Mesendoderm (in vitro differentiated cells): Measurements from ENCODE around the gene COMMD10. TPM values are rescaled to one million over a fixed set of nuclear protein-coding genes. Genes with fewer than 3 reads are reported as not detected.

ENCODE experiments used
- DNase-seq: peaks from one replicate; pipeline ENCODE4 v3.0.0; 2013
- H2AK5ac ChIP-seq: 2 replicates; pipeline ENCODE4 v1.6.1; 2013; ENCODE audit warnings: low read length, inconsistent platforms
- H2BK120ac ChIP-seq: 2 replicates; pipeline ENCODE4 v1.6.1; 2013; ENCODE audit warnings: low read depth, mild to moderate bottlenecking, low read length, moderate library complexity, mixed read lengths
- H2BK15ac ChIP-seq: replicated peaks from 2 replicates; pipeline ENCODE4 v1.6.1; 2013; ENCODE audit warnings: low read depth, mild to moderate bottlenecking, moderate library complexity
- H2BK5ac ChIP-seq: 2 replicates; pipeline ENCODE4 v1.6.1; 2013; ENCODE audit warnings: low read length, inconsistent platforms
- H3K18ac ChIP-seq: 2 replicates; pipeline ENCODE4 v1.6.1; 2013; ENCODE audit warnings: mild to moderate bottlenecking, low read length, mixed read lengths
- H3K23ac ChIP-seq: one replicate; pipeline ENCODE4 v1.6.1; 2013; ENCODE audit warnings: low read length
- H3K27ac ChIP-seq: 2 replicates; pipeline ENCODE4 v1.5.1; 2013; ENCODE audit warnings: low read depth, mild to moderate bottlenecking, inconsistent platforms, low read length, moderate library complexity
- H3K27me3 ChIP-seq: 2 replicates; pipeline ENCODE4 v1.6.1; 2013; ENCODE audit warnings: low read length, control low read depth, mild to moderate bottlenecking, inconsistent platforms; ENCODE audit not compliant: insufficient read depth, poor library complexity
- H3K36me3 ChIP-seq: 2 replicates; pipeline ENCODE4 v1.6.1; 2013; ENCODE audit warnings: low read length, inconsistent platforms; ENCODE audit not compliant: control insufficient read depth, insufficient read depth
- H3K4ac ChIP-seq: one replicate; pipeline ENCODE4 v1.6.1; 2013; ENCODE audit warnings: low read depth, mild to moderate bottlenecking, low read length, moderate library complexity
- H3K4me1 ChIP-seq: 2 replicates; pipeline ENCODE4 v1.6.1; 2013; ENCODE audit warnings: low read depth, low read length, inconsistent platforms; ENCODE audit not compliant: control insufficient read depth
- H3K4me2 ChIP-seq: 2 replicates; pipeline ENCODE4 v1.6.1; 2013; ENCODE audit warnings: low read length
- H3K4me3 ChIP-seq: 2 replicates; pipeline ENCODE4 v1.5.1; 2013; ENCODE audit warnings: mild to moderate bottlenecking, low read length
- H3K56ac ChIP-seq: one replicate; pipeline ENCODE4 v1.6.1; 2013; ENCODE audit warnings: low read length
- H3K79me1 ChIP-seq: 2 replicates; pipeline ENCODE4 v1.6.1; 2013; ENCODE audit warnings: low read length, inconsistent platforms
- H3K79me2 ChIP-seq: 2 replicates; pipeline ENCODE4 v1.6.1; 2013; ENCODE audit warnings: mild to moderate bottlenecking, low read length; ENCODE audit not compliant: control insufficient read depth, insufficient read depth
- H3K9ac ChIP-seq: 2 replicates; pipeline ENCODE4 v1.6.1; 2013; ENCODE audit warnings: low read length, inconsistent platforms
- H4K5ac ChIP-seq: one replicate; pipeline ENCODE4 v1.6.1; 2013; ENCODE audit warnings: low read length
- H4K8ac ChIP-seq: one replicate; pipeline ENCODE4 v1.6.1; 2013; ENCODE audit warnings: low read depth, mild to moderate bottlenecking, control low read depth, low read length, moderate library complexity
- whole genome bisulfite sequencing: extraction: QIAGEN DNeasy Blood & Tissue Kit; methylation state at CpG from one replicate; pipeline ENCODE4 v1.1.7; 2013; ENCODE audit warnings: low lambda C conversion rate, missing lambda C conversion rate; ENCODE audit not compliant: insufficient coverage; ENCODE audit errors: extremely low coverage; 5-methylcytosine and 5-hydroxymethylcytosine counted together
- polyA plus RNA-seq, 2 experiments: library from polyadenylated mRNA; stranded (reverse); fragments of 200-250 nt; gene quantifications; one replicate each; pipeline ENCODE4 v1.2.3, GENCODE V29; 2013

The COMMD10 gene
- polyA plus RNA-seq (2013, experiment 1 of 2), result 43.6 TPM
- 41.2 TPM for polyA plus RNA-seq (2013, experiment 2 of 2)

DNA sequence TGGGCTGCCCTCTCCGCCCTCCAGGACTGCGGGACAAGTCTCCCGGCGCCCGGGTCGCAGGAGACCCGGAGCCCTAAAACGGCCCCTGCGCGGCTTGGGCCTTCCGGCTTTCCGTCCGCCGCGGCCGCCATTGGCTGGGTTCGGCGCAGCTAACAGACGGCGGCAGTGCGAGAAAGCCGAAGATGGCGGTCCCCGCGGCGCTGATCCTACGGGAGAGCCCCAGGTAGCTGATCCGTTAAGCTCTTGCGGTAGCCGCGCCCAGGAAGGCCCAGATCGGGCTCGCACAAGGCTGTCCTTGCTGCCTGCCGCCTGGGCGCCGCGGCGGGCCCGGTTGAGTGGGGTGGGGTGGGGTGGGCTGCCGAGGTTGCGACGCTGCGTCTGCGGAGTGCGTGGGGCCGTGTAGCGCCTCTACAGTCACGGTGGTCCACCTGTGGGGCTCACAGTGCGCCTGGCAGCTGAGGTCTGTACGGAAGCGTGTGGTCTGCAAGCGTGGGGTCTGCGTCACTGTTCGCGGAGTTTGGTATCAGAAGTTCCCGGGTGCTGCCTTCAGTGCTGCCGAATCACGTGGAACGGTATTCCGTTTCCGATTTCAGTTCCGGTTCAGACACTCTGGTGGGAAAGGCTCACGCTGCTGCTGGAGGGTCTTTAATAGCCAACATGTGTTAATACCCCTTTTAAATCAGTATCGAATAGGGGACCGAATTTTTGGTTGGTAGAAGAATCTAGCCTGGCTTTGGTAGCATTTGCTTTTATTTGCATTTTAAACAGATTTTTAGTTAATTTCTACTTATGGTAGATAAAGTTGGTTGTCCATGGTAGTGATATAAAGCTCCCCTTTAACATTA, at the start of gene COMMD10:
Gene COMMD10, plus strand, starts transcription at position 155 of the 845 bp plus-strand sequence.
- H3K56ac ChIP-seq, result peak within 1 kb of the TSS; percentile 92
- peaks cover 9% of the 10 kb centered on the region for H3K79me1 ChIP-seq
- peak within 1 kb of the TSS; percentile 63 for H3K9ac ChIP-seq
- peak within 1 kb of the TSS; percentile 21 for H2BK15ac ChIP-seq
- peaks cover 4% of the 10 kb centered on the region for H3K4me1 ChIP-seq
- DNase-seq, result peak; percentile 85
- H3K4me2 ChIP-seq, result peak within 1 kb of the TSS; percentile 43
- peak within 1 kb of the TSS; percentile 53 for H4K5ac ChIP-seq
- H3K4me3 ChIP-seq, result peak within 1 kb of the TSS; percentile 61
- H2BK5ac ChIP-seq, result peak within 1 kb of the TSS; percentile 5
- peak within 1 kb of the TSS; percentile 99 for H3K4ac ChIP-seq
- peak within 1 kb of the TSS; percentile 52 for H3K27ac ChIP-seq
- peak within 1 kb of the TSS; percentile 78 for H4K8ac ChIP-seq
- peaks cover 3% of the 10 kb centered on the region for H3K79me2 ChIP-seq
- no peaks in the 10 kb centered on the region for H3K36me3 ChIP-seq
- no peak within 1 kb of the TSS for H2AK5ac ChIP-seq
- no peaks in the 10 kb centered on the region for H3K27me3 ChIP-seq
- no CpG with 5 or more reads among the region's 65 CpGs for WGBS
- peak within 1 kb of the TSS; percentile 98 for H3K18ac ChIP-seq
- H2BK120ac ChIP-seq, result no peak within 1 kb of the TSS
- H3K23ac ChIP-seq, result peak within 1 kb of the TSS; percentile 31

DNA sequence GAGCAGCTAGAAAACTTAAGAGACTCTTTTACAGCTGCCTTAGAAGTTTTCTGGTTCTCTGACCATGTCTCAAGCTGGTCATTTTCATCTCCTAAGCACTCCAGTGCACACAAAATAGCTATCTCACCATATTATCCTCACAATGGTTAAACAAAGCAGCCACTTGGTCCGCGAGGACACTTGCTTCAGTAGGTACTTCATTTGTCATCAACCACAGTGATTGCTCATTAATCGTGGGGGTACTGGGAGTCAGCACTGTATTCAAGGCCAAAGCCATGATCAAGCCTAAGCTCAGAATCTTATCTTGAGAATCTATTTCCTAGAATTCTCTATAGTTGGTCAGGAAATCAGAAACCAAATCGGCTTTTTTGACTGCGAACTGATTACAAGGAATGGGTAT, 49.7 kb upstream of the COMMD10 start:
- Histone ChIP-seq H3K27me3 (no peaks in the 10 kb centered on the region), H3K9ac (no peak overlapping the region), H3K4me1 (peaks cover 8% of the 10 kb centered on the region), H2BK15ac (no peak overlapping the region), H3K27ac (no peak overlapping the region), H2BK5ac (no peak overlapping the region), H4K5ac (no peak overlapping the region), H3K79me1 (no peaks in the 10 kb centered on the region), H3K79me2 (no peaks in the 10 kb centered on the region), H2AK5ac (no peak overlapping the region), H3K56ac (no peak overlapping the region), H3K36me3 (no peaks in the 10 kb centered on the region), H3K4ac (no peak overlapping the region), H3K23ac (no peak overlapping the region), H3K18ac (no peak overlapping the region), H3K4me3 (no peak overlapping the region), H3K4me2 (no peak overlapping the region), H2BK120ac (no peak overlapping the region), H4K8ac (no peak overlapping the region)
- WGBS, result no CpG with 5 or more reads among the region's 5 CpGs
- DNase-seq, result no peak

DNA sequence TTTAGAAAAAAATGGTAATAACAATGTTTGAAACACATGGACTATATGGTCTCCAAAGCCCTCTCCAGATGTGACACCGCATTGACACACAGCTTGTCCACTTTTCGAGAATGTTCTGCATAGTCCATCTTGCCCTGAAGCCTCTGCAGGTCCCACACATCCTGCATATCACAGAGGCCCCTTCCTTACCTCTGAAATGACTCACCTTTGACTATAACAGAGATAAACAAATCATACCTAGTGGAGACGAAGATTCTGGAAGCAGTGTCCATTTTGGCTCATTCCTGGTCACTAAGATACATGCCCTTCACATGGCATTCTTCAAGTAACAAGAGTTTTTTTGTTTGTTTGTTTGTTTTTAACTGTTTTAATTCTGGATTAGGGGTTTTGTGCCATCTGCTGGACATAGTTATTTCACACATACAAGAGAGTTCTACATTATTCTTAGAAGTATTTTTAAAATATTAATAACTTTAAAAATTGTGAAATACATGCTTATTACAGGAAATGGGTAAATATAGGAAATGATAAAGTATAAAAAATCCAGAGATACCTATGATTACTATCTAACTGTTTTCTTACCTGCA, 47.5 kb upstream of the COMMD10 start:
- no peaks in the 10 kb centered on the region for H3K27me3 ChIP-seq
- no peaks in the 10 kb centered on the region for H3K79me1 ChIP-seq
- no peak overlapping the region for H2BK120ac ChIP-seq
- DNase-seq, result no peak
- H3K27ac ChIP-seq, result no peak overlapping the region
- H4K8ac ChIP-seq, result no peak overlapping the region
- WGBS, result no CpG with 5 or more reads among the region's 3 CpGs
- H3K4me1 ChIP-seq, result peaks cover 8% of the 10 kb centered on the region
- H3K56ac ChIP-seq, result no peak overlapping the region
- no peak overlapping the region for H3K18ac ChIP-seq
- no peak overlapping the region for H2BK5ac ChIP-seq
- H3K79me2 ChIP-seq, result no peaks in the 10 kb centered on the region
- H2AK5ac ChIP-seq, result no peak overlapping the region
- no peak overlapping the region for H2BK15ac ChIP-seq
- H3K36me3 ChIP-seq, result no peaks in the 10 kb centered on the region
- no peak overlapping the region for H3K4ac ChIP-seq
- H3K4me3 ChIP-seq, result no peak overlapping the region
- H3K4me2 ChIP-seq, result no peak overlapping the region
- no peak overlapping the region for H3K23ac ChIP-seq
- H3K9ac ChIP-seq, result no peak overlapping the region
- H4K5ac ChIP-seq, result no peak overlapping the region

DNA sequence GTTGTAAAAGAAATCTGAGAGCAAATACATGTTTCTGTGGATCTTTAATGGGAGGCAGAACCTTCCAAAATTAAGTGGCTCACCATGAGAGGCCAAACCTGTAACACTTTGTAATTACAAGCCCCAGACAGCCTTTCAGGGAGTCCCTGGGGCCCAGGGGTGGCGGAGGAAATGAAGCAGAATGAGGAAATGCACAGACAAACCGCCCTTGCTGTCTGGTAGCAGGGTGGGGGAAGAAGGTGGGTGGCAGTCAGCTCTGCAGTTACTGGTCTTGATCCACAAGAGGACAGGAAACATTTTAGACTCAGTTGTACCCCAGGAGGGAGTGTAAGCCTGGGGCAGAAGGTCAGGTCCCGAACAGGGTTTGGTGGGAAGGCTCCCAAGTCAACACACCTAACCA, 46.0 kb upstream of the COMMD10 start:
- Histone ChIP-seq H2BK120ac (no peak overlapping the region), H3K79me2 (no peaks in the 10 kb centered on the region), H2BK15ac (no peak overlapping the region), H2BK5ac (peak overlapping the region; percentile 49), H4K5ac (no peak overlapping the region), H3K4me1 (peaks cover 8% of the 10 kb centered on the region), H3K9ac (no peak overlapping the region), H3K27ac (no peak overlapping the region), H2AK5ac (no peak overlapping the region), H3K4ac (no peak overlapping the region), H4K8ac (no peak overlapping the region), H3K18ac (peak overlapping the region; percentile 53), H3K36me3 (no peaks in the 10 kb centered on the region), H3K4me2 (no peak overlapping the region), H3K23ac (no peak overlapping the region), H3K56ac (peak overlapping the region; percentile 57), H3K79me1 (no peaks in the 10 kb centered on the region), H3K4me3 (no peak overlapping the region), H3K27me3 (no peaks in the 10 kb centered on the region)
- no CpG with 5 or more reads among the region's 3 CpGs for WGBS
- no peak for DNase-seq

DNA sequence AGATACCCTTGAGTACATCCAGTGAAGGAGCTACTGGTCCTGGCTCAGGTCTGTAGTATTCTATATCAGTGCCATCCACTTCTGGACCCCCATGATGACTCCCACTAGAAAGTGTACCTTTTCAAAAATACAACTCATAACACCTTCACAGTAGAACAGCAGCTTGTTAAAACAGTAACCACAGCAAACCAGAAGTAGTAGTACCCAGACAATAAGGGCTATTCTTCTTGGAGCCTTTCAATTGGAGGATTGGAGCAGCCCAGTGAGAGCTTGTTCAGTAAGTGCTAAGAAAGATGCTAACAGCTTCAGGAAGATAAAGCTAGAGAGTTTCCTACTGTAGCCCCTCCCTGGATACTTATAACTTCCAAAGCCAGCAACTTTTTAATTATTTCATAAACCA, 42.5 kb upstream of the COMMD10 start:
- H2BK120ac ChIP-seq, result no peak overlapping the region
- no peak overlapping the region for H3K9ac ChIP-seq
- no peak for DNase-seq

More for the DNA sequence above, 42.5 kb upstream of the COMMD10 start:
- Histone ChIP-seq H2BK5ac (no peak overlapping the region), H3K56ac (no peak overlapping the region), H2BK15ac (no peak overlapping the region), H3K4me1 (peaks cover 8% of the 10 kb centered on the region), H3K4me3 (no peak overlapping the region), H2AK5ac (no peak overlapping the region), H3K27ac (no peak overlapping the region), H3K23ac (no peak overlapping the region), H3K18ac (no peak overlapping the region), H3K79me1 (no peaks in the 10 kb centered on the region), H3K27me3 (no peaks in the 10 kb centered on the region), H3K36me3 (no peaks in the 10 kb centered on the region), H3K4ac (no peak overlapping the region), H4K8ac (no peak overlapping the region), H4K5ac (no peak overlapping the region), H3K4me2 (no peak overlapping the region), H3K79me2 (no peaks in the 10 kb centered on the region)
